Tibial nerve (tissue), 4 donors: Measurements from ENCODE around the gene LY6G6C. TPM values are rescaled to one million over a fixed set of nuclear protein-coding genes. Genes with fewer than 3 reads are reported as not detected.

Experiments
- DNase-seq, 2 donors: peaks; one replicate each; pipeline ENCODE4 v3.0.0-alpha.2; 2019; ENCODE audit warnings: low spot score in 2 of 2
- H3K27ac ChIP-seq, 4 donors: fragments of 200-600 bp; sonication (generic) in 3 of 4; one replicate each; pipeline ENCODE4 v1.5.1; 2017 to 2019; ENCODE audit warnings: mild to moderate bottlenecking in 1 of 4
- H3K27me3 ChIP-seq, 2 donors: fragments of 200-600 bp; sonication (generic) in 1 of 2; one replicate each; pipeline versions ENCODE4 v1.5.1 to v1.6.0; 2017 to 2019
- H3K36me3 ChIP-seq, 3 donors: fragments of 200-600 bp; sonication (generic); one replicate each; pipeline ENCODE4 v1.5.1; 2018 to 2019
- H3K4me1 ChIP-seq, 4 donors: fragments of 200-600 bp; sonication (generic) in 3 of 4; one replicate each; pipeline ENCODE4 v1.5.1; 2017 to 2019
- H3K4me3 ChIP-seq, 4 donors: fragments of 200-600 bp; sonication (generic) in 3 of 4; one replicate each; pipeline ENCODE4 v1.5.1; 2017 to 2019; ENCODE audit warnings: mild to moderate bottlenecking in 1 of 4, moderate library complexity in 1 of 4
- H3K9me3 ChIP-seq, 4 donors: fragments of 200-600 bp; sonication (generic) in 3 of 4; one replicate each; pipeline ENCODE4 v1.5.1; 2017 to 2019
- CTCF ChIP-seq, 5 experiments: fragments of 200-600 bp in 3 of 5; fragments of 450-650 bp in 2 of 5; sonication (generic) in 3 of 5; IDR thresholded peaks; one replicate each; pipeline ENCODE4 v1.5.1; 2016 to 2019; ENCODE audit warnings: antibody characterized with exemption in 5 of 5, mild to moderate bottlenecking in 3 of 5, moderate library complexity in 2 of 5
- EP300 ChIP-seq, 2 donors: sonication (generic); formaldehyde crosslinking; IDR thresholded peaks; one replicate each; pipeline ENCODE4 v1.6.1; 2017; ENCODE audit warnings: antibody characterized with exemption in 2 of 2, mild to moderate bottlenecking in 1 of 2
- POLR2A ChIP-seq, 2 donors: fragments of 450-650 bp; IDR thresholded peaks; one replicate each; pipeline ENCODE4 v1.6.1; 2017; ENCODE audit warnings: antibody characterized with exemption in 2 of 2, mild to moderate bottlenecking in 2 of 2, moderate library complexity in 2 of 2
- WGBS, 2 donors: methylation state at CpG; one replicate each; pipeline ENCODE4 v1.1.5; 2018; 5-methylcytosine and 5-hydroxymethylcytosine counted together
- total RNA-seq, 4 donors: library from RNA; depleted of rRNA; stranded (reverse); fragments of >200 nt; gene quantifications; one replicate each; pipeline ENCODE4 v1.1.0, GENCODE V29; 2016

Gene LY6G6C
- total RNA-seq, 4 donors from 2014 or later = not detected

DNA sequence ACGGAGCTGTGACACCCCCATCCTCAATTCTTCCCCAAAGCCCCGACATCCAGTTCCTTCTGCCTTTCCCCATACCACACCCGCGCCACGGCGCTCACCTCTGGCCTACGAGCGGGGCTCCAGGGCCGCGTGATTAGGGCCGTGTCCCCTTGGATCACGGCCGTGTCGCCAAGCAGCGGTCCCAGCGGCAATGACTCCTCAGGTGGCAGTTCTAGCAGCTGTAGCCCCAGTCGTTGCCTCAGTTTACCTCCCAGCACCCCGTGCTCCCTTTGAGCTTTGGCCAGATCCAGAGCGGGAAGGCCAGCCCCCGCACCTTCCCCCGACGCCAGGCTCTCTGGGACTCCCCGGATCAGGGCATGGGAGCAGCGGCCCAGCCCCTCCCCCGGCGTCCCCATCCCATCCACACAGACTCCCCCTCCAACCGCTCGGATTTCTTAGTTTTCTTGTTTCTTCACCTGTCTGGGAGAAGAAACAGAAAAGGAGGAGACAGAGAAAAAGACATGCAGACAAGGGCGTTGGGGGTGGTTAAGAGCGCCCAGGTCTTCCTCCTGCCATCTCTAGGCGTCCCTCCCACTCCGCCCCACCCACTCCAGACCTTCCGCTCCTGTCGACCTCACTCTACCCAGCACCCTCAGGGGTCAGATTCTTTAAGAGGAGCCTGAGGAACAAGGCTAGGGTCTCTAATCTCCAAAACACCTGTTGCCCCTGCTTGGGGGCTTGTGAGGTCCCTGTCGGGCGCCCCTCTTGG is 7.4 kb upstream of the LY6G6C start, which contains the start of gene DDAH2:
Gene DDAH2, minus strand, starts transcription at position 533 of the 748 bp plus-strand sequence. Its CDS starts 138 bp downstream, at position 395.
- no peaks in the 10 kb centered on the region for H3K27me3 ChIP-seq
- 10 to 12% methylated on average over 28 to 36 of the region's 36 CpGs for WGBS, 2 donors
- TF ChIP-seq POLR2A (IDR thresholded peaks at IDR 0.05) = no peak
- no peak for TF ChIP-seq EP300 (IDR thresholded peaks at IDR 0.05)
- TF ChIP-seq CTCF (IDR thresholded peaks at IDR 0.05) = peak in 4 of 5 experiments; percentile 53 to 84 (median 78)
- peak within 1 kb of the TSS; percentile 92 to 100 (median 98) for H3K27ac ChIP-seq
- H3K4me3 ChIP-seq = peak within 1 kb of the TSS; percentile 67 to 97 (median 85)
- H3K9me3 ChIP-seq = no peaks in the 10 kb centered on the region
- peaks cover 0 to 60% (median 19%) of the 10 kb centered on the region in 4 donors for H3K4me1 ChIP-seq
- peaks cover 0 to 65% (median 4%) of the 10 kb centered on the region in 3 donors for H3K36me3 ChIP-seq
- no peak for DNase-seq

GRCh38 chr6:31727717-31728671 is 6.4 kb upstream of the LY6G6C start:
- TF ChIP-seq EP300 (IDR thresholded peaks at IDR 0.05) = no peak
- Histone ChIP-seq H3K4me3 (peak overlapping the region; percentile 67 to 97 (median 85)), H3K36me3 (peaks cover 0 to 56% (median 0%) of the 10 kb centered on the region in 3 donors), H3K27me3 (no peaks in the 10 kb centered on the region), H3K4me1 (peaks cover 0 to 51% (median 16%) of the 10 kb centered on the region in 4 donors), H3K27ac (peak overlapping the region; percentile 92 to 100 (median 98)), H3K9me3 (no peaks in the 10 kb centered on the region)
- 63 to 66% methylated on average over 41 of the region's 41 CpGs for WGBS, 2 donors
- no peak for DNase-seq

DNA sequence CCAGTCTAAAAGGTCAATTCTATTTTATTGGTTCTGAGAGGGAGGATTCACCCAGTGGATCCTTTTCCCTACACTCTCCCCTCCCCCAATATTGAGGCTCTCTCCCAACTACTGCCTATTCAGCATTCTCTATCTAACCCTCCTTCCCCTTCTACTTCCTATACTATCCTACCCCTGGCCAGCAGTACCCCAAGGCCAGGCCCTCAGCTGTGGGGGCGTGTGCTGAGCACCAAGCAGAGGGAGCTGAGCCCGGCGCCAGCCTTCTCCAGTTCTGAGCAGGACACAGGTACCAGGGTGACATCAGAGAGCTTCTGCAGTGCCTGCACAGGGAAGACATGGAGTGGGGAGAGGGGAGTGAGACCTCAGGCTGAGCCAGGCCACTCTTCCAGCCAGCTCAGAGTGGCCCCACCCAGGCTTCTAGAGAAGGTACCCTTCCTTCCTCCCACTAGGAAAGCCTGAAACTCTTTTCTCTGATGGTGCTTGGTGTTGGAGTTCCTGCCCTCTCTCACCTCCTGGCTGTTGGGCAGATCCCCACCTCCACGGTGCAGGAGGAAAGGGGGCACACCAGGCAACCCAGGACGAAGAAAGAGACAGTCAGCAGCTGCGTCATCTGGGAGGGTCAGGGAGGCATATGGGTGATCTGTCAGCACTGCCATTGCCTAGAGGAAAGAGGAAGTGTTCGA is 5.6 kb upstream of the LY6G6C start:
- Histone ChIP-seq H3K36me3 (peaks cover 0 to 48% (median 0%) of the 10 kb centered on the region in 3 donors), H3K27ac (peak overlapping the region; percentile 92 to 100 (median 98)), H3K4me1 (peaks cover 0 to 43% (median 16%) of the 10 kb centered on the region in 4 donors), H3K27me3 (no peaks in the 10 kb centered on the region), H3K9me3 (no peaks in the 10 kb centered on the region), H3K4me3 (no peak overlapping the region)
- 57 to 72% methylated on average over 7 of the region's 7 CpGs for WGBS, 2 donors
- TF ChIP-seq POLR2A (IDR thresholded peaks at IDR 0.05) (peak in 1 of 2 donors; percentile 20), CTCF (IDR thresholded peaks at IDR 0.05) (no peak)
- no peak for DNase-seq

DNA sequence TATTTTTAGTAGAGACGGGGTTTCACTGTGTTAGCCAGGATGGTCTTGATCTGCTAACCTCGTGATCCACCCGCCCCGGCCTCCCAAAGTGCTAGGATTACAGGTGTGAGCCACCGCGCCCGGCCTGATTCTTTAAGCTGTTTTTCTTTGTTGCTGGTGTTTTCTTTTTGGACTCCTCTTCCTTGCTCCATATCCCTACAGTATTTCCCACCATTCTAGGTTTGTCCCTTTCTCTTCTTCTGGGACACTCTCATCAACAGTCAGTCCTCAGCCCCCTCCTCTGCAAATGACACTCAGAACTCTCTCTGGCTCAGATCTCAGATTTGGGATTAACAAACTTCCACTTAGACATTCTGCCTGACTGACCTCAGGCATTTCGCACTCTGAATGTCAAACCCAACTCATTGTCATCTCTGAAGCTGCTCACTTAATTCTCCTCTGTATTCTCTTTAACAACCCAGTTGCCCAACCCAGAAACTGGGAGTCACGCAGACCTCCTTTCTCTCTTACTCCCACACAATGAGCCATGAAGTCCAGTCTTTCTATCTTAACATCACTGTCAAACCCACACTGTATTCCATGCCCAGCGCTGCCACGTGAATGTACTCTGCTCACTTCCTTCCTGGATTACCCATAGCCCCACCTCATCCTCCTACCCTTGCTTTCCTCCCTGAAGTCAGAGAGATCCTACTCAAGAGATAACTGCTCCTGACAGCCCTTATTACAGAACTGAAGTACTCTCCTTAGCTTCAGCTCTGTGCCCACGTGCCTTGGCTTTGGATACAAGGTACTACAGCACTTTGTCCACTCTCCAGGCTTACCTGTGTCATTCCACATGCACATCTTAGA is 4.2 kb upstream of the LY6G6C start:
- Histone ChIP-seq H3K27ac (peak overlapping the region in 1 of 4 donors; percentile 100), H3K4me1 (peaks cover 0 to 36% (median 16%) of the 10 kb centered on the region in 4 donors), H3K4me3 (no peak overlapping the region), H3K27me3 (no peaks in the 10 kb centered on the region), H3K36me3 (peaks cover 0 to 33% (median 0%) of the 10 kb centered on the region in 3 donors), H3K9me3 (no peaks in the 10 kb centered on the region)
- WGBS, 2 donors = 81 to 82% methylated on average over 12 of the region's 12 CpGs
- DNase-seq = no peak
- TF ChIP-seq EP300 (IDR thresholded peaks at IDR 0.05) (no peak), POLR2A (IDR thresholded peaks at IDR 0.05) (no peak), CTCF (IDR thresholded peaks at IDR 0.05) (no peak)
